OCI-LY7 (cell line): ENCODE results near the gene DPEP2NB.

Source experiments
- EZH2phosphoT487 ChIP-seq: fragments of 200-600 bp; sonication (generic); IDR thresholded peaks from 2 replicates; pipeline ENCODE4 v1.6.1; 2018; ENCODE audit warnings: low read depth, borderline replicate concordance, mild to moderate bottlenecking, mixed run types, antibody characterized with exemption, low read length, moderate library complexity, mixed read lengths
- TF ChIP-seq, protein P1 (sequence below): fragments of 200-600 bp; sonication (generic); conservative IDR thresholded peaks from 2 replicates; pipeline ENCODE4 v1.5.1; 2014; ENCODE audit warnings: mild to moderate bottlenecking, antibody characterized with exemption, low read length, moderate library complexity, mixed read lengths

DNA sequence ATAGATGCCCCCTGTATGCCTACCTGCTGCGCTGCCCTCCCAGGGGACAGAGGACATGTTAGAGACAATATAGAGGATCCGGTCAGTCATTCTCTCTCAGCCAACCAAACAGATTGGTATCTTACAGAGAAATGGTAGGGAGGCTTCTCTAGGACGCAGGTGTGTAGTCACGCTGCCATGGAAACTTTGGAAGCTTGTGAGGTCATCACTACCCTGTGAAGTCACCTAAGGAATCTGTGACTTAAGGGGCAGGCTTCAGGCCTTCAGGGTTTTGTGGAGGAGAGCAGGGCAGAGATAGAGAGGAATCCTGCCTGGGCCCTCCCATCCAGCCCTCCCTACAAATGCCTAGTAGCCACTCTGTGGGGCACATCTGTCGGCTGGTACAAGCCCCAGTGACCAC, at the start of gene DPEP2NB:
- TF ChIP-seq, protein P1, sequence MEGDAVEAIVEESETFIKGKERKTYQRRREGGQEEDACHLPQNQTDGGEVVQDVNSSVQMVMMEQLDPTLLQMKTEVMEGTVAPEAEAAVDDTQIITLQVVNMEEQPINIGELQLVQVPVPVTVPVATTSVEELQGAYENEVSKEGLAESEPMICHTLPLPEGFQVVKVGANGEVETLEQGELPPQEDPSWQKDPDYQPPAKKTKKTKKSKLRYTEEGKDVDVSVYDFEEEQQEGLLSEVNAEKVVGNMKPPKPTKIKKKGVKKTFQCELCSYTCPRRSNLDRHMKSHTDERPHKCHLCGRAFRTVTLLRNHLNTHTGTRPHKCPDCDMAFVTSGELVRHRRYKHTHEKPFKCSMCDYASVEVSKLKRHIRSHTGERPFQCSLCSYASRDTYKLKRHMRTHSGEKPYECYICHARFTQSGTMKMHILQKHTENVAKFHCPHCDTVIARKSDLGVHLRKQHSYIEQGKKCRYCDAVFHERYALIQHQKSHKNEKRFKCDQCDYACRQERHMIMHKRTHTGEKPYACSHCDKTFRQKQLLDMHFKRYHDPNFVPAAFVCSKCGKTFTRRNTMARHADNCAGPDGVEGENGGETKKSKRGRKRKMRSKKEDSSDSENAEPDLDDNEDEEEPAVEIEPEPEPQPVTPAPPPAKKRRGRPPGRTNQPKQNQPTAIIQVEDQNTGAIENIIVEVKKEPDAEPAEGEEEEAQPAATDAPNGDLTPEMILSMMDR, result no peak
- no peak for TF ChIP-seq EZH2phosphoT487
